Measurements from ENCODE around the gene DSCAML1.

GRCh38 chr11:117480221-117480620 is 316.8 kb downstream of the DSCAML1 start:
- TF ChIP-seq EZH2phosphoT487 (IDR thresholded peaks at IDR 0.05; ENCODE audit: insufficient read depth, low read depth) (no peak), EZH2 (IDR thresholded peaks at IDR 0.05; ENCODE audit: insufficient read depth, poor library complexity, severe bottlenecking) (no peak)
